Activated CD8-positive, alpha-beta memory T cell treated with anti-CD3 and anti-CD28 coated beads for 1 hour (primary cell): ENCODE results near the gene PTGIS.

ENCODE experiments used
- DNase-seq, 2 donors: peaks; one replicate each; pipeline ENCODE4 v3.0.0-alpha.2; 2020; ENCODE audit warnings: low read depth in 1 of 2; ENCODE audit errors: extremely low read depth in 1 of 2

The PTGIS gene

GRCh38 chr20:49595811-49596561, 28.0 kb upstream of the PTGIS start:
- DNase-seq: no peak

GRCh38 chr20:49595346-49595745, 27.4 kb upstream of the PTGIS start:
- no peak for DNase-seq

DNA sequence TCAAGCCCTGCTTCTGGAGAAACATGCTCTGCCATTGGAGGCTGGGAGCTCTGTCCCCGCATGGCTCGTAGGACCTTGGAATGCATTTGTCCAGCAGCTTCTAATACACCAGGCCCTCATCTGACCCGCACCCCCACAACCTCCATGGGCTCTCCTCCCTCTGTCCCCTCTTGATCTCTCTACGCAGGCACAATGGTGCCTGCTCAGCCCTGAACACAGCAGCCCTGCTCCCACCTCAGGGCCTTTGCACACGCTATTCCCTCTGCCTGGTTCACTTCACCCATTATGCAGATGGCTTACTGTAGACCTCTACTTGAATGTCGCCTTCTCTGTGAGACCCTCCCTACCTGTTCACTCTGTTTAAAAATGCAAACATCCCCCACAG, 27.0 kb upstream of the PTGIS start:
- no peak for DNase-seq

GRCh38 chr20:49594143-49594930, 26.4 kb upstream of the PTGIS start:
- no peak for DNase-seq

GRCh38 chr20:49593466-49594142, 25.7 kb upstream of the PTGIS start:
- no peak for DNase-seq

DNA sequence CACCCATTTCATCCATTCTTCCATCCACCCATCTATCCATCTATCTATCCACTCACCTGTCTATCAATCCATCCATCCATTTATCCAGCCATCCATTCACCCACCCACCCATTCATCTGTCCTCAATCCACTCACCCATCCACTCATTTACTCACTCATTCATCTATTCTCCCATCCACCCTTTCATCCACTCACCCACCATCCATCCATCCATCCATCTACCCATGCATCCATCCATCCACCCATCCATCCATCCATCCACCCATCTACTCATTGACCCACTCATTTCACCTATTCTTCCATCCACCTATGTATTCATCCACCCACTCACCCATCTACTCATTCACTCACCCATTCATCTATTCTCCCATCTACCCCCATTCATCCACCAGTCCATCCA, 24.2 kb upstream of the PTGIS start:
- DNase-seq: no peak

- no peak for DNase-seq
Observed at GRCh38 chr20:49591217-49591865, 23.4 kb upstream of the PTGIS start.

DNA sequence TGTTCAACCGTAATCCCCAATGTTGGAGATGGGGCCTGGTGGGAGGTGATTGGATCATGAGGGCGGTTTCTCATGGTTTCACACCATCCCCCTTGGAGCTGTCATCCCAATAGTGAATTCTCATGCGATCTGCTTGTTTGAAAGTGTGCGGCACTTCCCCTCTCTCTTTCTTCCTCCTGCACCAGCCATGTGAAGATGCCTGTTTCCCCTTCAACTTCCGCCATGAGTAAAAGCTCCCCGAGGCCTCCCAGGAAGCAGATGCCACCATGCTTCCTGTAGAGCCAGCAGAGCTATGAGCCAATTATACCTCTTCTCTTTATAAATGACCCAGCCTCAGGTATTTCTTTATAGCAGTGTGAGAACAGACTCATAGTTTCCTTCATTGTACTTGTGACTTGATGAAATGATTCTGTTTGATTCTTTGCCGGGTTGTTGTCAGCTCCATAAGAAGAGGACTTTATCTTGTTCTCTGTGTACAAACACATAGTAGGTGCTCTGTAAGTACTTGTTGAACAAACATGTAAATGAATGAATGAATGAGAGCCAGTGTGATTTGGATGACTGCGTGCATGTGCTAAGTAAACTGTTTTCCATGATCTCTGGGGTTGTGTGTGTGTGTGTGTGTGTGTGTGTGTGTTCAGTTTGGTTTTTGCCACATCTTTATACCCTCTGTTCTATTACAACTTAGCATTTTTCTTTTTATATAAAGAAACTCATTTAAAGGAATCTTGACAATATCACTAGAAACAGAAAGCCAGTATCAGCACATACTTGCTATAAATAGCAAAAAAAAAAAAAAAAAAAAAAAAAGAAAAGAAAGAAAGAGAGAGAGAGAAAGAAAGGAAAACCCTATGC, 22.5 kb upstream of the PTGIS start:
- no peak for DNase-seq

GRCh38 chr20:49589747-49590146, 21.8 kb upstream of the PTGIS start:
- no peak for DNase-seq

DNA sequence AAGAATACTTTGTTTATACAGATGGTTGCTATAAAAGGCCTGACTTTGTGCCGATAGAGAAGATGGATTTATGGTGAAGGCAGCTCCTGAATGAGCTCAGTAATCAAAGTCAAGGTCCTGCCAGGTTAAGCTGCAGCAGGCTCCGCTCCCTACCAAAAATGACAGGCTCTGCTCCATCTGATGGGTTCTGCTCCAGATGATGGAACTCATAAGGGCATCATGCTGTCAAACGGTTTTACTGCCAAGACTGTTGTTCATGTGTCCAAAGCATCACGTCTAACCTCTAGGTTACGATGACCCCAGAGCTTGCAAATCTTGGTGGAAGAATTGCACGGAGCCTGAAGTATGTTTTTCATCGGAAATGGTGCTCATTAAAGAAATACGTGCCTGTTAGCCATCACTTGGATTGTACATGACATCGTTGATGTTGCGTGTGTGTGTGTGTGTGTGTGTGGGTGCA, 19.2 kb upstream of the PTGIS start:
- no peak for DNase-seq

GRCh38 chr20:49585585-49586245, 17.8 kb upstream of the PTGIS start:
- no peak for DNase-seq

- no peak for DNase-seq
Observed at GRCh38 chr20:49584418-49585382, 16.8 kb upstream of the PTGIS start.

GRCh38 chr20:49583669-49584417, 15.9 kb upstream of the PTGIS start:
- no peak for DNase-seq

- DNase-seq: no peak
Observed at GRCh38 chr20:49583343-49583668, 15.4 kb upstream of the PTGIS start.

DNA sequence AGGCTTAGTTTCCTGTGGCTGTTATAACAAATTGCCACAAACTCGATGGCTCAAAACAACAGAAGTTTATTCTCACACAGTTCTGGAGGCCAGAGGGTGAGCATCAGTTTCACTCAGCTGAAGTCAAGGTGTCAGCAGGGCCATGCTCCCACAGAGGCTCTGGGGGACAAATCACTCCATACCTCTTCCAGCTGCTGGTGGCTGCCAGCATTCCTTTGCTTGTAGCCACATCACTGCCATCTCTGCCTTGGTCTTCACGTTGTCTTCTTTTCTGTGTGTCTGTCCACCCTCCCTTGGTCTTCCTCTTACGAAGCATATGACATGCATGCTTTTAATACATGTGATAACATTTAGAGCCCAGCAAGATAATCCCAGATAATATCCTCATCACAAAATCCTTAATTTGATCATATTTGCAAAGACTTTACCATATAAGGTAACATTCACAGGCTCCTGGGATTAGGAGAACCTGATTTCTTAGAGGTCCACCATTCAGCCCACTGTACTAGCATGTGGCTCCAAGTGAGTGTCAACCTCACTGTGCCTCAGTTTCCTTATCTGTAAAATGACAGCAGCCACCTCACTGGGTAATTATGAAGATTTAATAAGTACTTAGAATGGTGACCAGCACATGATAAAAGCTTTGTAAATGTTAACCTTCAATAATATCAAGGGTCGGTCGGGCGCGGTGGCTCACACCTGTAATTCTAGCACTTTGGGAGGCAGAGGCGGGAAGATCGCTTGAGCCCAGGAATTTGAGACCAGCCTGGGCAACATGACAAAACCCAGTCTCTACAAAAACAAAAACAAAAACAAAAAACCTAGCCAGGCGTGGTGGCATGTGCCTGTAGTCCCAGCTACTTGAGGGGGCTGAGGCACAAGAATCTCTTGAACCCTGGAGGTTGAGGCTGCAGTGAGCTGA, 14.7 kb upstream of the PTGIS start:
- no peak for DNase-seq

DNA sequence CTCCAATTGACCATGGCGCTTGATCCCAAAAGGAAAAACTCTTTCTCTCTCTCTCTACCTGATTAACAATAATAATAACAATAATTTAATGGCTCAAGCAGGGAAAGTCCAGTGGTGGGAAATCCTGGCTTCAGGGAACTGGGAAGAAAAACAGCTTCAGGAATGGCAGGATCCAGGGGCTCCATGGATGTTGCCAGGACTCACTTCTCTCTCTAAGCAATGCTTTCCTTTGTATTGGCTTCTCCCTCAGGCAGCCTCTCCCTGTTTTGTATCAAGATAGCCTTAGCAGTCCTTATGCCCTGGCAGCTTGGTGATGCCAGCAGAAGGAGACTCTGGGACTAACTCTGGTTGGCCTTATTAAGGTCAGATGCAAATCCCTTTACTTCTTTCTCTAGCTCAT, 13.5 kb upstream of the PTGIS start:
- DNase-seq: no peak

DNA sequence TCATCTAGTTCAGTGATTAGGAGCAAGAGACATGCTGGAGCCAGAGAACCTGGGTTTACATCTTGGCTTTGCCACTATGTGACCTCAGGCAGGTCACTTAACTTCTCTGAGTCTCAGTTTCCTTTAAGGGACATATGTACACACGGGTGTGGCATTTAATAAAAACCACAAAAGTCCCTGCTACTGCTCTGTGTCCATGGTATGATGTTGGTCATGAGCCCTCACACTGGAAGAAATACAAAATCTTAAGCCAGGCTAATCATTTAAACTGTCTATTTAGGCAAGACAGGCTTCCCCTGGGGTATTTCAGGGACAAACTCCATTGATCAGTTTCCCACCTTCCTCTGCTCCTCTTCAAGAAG, 12.9 kb upstream of the PTGIS start:
- DNase-seq: no peak
